Caco-2 (cell line): ENCODE measurements around the gene BZW2. TPM values are rescaled to one million over a fixed set of nuclear protein-coding genes. Genes with fewer than 3 reads are reported as not detected.
A peak's percentile ranks its signal among the peaks of the same experiment; 100 is the strongest.

Experiments used
- BruUV-seq: library from RNA; stranded (reverse); fragments of 400-500 nt; replicated peaks from 2 replicates; lab custom pipeline; 2021; lab: Mats Ljungman, UMichigan
- CTCF ChIA-PET: fragments of 300-600 bp; sonication (Branson Sonifier 250); formaldehyde crosslinking; loops from one replicate; lab custom pipeline; 2022; ENCODE audit warnings: antibody characterized with exemption; lab: Charles Lee
- POLR2A ChIA-PET: fragments of 300-600 bp; sonication (Branson Sonifier 250); formaldehyde crosslinking; loops from one replicate; lab custom pipeline; 2022; ENCODE audit warnings: antibody characterized with exemption; lab: Charles Lee
- DNase-seq, 2 experiments: peaks; one replicate each; pipeline versions ENCODE4 v3.0.0 to v3.0.0-alpha.2; 2020 to 2022
- H3K27me3 ChIP-seq: replicated peaks from 2 replicates; pipeline ENCODE4 v1.6.0; 2011; ENCODE audit warnings: low read length; ENCODE audit not compliant: control insufficient read depth, insufficient read depth
- H3K36me3 ChIP-seq: 2 replicates; pipeline ENCODE4 v1.5.1; 2011; ENCODE audit warnings: low read length; ENCODE audit not compliant: control insufficient read depth, insufficient read depth
- H3K4me1 ChIP-seq: fragments of 250-450 bp; sonication (Bioruptor Pico); 2 replicates; pipeline ENCODE4 v1.5.1; 2020; ENCODE audit warnings: mild to moderate bottlenecking
- H3K4me3 ChIP-seq: 2 replicates; pipeline ENCODE4 v1.5.1; 2011; ENCODE audit warnings: low read depth, mild to moderate bottlenecking, control low read depth, low read length
- H3K9me3 ChIP-seq: fragments of 250-450 bp; sonication (Bioruptor Pico); 2 replicates; pipeline ENCODE4 v1.5.1; 2020; ENCODE audit warnings: mild to moderate bottlenecking, moderate library complexity
- H3K27ac Mint-ChIP-seq: one replicate; pipeline ENCODE4 v1.8.0; 2022; ENCODE audit warnings: mixed read lengths; ENCODE audit not compliant: unreplicated experiment
- H3K27me3 Mint-ChIP-seq: one replicate; pipeline ENCODE4 v1.8.0; 2022; ENCODE audit warnings: mixed read lengths; ENCODE audit not compliant: insufficient read depth, unreplicated experiment
- H3K36me3 Mint-ChIP-seq: one replicate; pipeline ENCODE4 v1.8.0; 2022; ENCODE audit warnings: mild to moderate bottlenecking, mixed read lengths; ENCODE audit not compliant: insufficient read depth, unreplicated experiment
- H3K4me1 Mint-ChIP-seq: one replicate; pipeline ENCODE4 v1.8.0; 2022; ENCODE audit warnings: low read depth, mixed read lengths; ENCODE audit not compliant: unreplicated experiment
- H3K4me3 Mint-ChIP-seq: one replicate; pipeline ENCODE4 v1.8.0; 2022; ENCODE audit warnings: mild to moderate bottlenecking, moderate library complexity, mixed read lengths; ENCODE audit not compliant: unreplicated experiment
- H3K9me3 Mint-ChIP-seq: one replicate; pipeline ENCODE4 v1.8.0; 2022; ENCODE audit warnings: mixed read lengths; ENCODE audit not compliant: unreplicated experiment
- intact Hi-C: fragments of 100-400 bp; cut with micrococcal nuclease; formaldehyde crosslinking; loops from one replicate; pipeline ENCODE4 v1.10.0; 2022; ENCODE audit not compliant: unreplicated experiment
- total RNA-seq: library from RNA; stranded (reverse); gene quantifications from 2 replicates; pipeline ENCODE4 v1.2.3, GENCODE V29; 2022
- TF ChIP-seq, protein P1 (sequence below), 2 experiments: fragments of 200-600 bp in 1 of 2; IDR thresholded peaks; 1 replicate in 1 of 2; 2 replicates in 1 of 2; pipeline versions ENCODE4 v1.5.1 to v1.8.0; 2011 to 2022; ENCODE audit warnings: antibody characterized with exemption in 1 of 2, control low read depth in 1 of 2, inconsistent platforms in 1 of 2, low read depth in 1 of 2, low read length in 1 of 2, mild to moderate bottlenecking in 1 of 2, moderate library complexity in 1 of 2; ENCODE audit not compliant: insufficient read depth in 1 of 2, severe bottlenecking in 1 of 2, unreplicated experiment in 1 of 2

Gene BZW2
- total RNA-seq, 1 experiment from 2014 or later: 148 TPM

DNA sequence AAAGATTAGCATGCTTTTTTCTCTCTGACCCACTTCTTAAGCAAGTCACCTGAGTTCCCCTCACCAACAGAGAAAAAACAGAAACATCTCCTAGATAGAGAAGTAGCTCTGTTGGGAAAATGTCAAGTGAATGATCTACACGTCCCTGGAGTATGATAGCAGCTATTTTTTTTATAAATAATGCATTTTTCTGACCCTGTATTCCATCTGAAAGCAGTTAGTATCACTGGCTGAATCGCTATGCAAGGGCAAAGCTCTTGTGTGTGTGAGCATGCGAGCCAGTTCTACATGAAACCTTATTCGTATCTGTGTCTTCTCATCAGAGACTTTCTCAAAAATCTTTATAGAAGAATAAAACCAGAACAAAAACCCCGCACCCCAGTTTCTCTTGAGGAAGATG lies 8.6 kb upstream of the BZW2 start:
- DNase-seq: no peak
- Mint-ChIP-seq H3K27me3 (no peaks in the 10 kb centered on the region), H3K9me3 (no peaks in the 10 kb centered on the region), H3K36me3 (peaks cover 33% of the 10 kb centered on the region), H3K27ac (no peak overlapping the region), H3K4me3 (no peak overlapping the region), H3K4me1 (peaks cover 27% of the 10 kb centered on the region)
- H3K4me1 ChIP-seq: peaks cover 25% of the 10 kb centered on the region
- BruUV-seq: no TSS peak
- intact Hi-C loops: no loop called here
- H3K36me3 ChIP-seq: no peaks in the 10 kb centered on the region; the same call in 1 of the 2 replicates
- ChIA-PET POLR2A (no interaction called here), CTCF (no interaction called here)
- no peaks in the 10 kb centered on the region for H3K27me3 ChIP-seq
- H3K4me3 ChIP-seq: no peak overlapping the region
- TF ChIP-seq, protein P1, sequence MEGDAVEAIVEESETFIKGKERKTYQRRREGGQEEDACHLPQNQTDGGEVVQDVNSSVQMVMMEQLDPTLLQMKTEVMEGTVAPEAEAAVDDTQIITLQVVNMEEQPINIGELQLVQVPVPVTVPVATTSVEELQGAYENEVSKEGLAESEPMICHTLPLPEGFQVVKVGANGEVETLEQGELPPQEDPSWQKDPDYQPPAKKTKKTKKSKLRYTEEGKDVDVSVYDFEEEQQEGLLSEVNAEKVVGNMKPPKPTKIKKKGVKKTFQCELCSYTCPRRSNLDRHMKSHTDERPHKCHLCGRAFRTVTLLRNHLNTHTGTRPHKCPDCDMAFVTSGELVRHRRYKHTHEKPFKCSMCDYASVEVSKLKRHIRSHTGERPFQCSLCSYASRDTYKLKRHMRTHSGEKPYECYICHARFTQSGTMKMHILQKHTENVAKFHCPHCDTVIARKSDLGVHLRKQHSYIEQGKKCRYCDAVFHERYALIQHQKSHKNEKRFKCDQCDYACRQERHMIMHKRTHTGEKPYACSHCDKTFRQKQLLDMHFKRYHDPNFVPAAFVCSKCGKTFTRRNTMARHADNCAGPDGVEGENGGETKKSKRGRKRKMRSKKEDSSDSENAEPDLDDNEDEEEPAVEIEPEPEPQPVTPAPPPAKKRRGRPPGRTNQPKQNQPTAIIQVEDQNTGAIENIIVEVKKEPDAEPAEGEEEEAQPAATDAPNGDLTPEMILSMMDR (IDR thresholded peaks at IDR 0.05; ENCODE audit: insufficient read depth in 1 of 2, low read depth in 1 of 2, low read length in 1 of 2, severe bottlenecking in 1 of 2, unreplicated experiment in 1 of 2): no peak
- H3K9me3 ChIP-seq: no peaks in the 10 kb centered on the region

DNA sequence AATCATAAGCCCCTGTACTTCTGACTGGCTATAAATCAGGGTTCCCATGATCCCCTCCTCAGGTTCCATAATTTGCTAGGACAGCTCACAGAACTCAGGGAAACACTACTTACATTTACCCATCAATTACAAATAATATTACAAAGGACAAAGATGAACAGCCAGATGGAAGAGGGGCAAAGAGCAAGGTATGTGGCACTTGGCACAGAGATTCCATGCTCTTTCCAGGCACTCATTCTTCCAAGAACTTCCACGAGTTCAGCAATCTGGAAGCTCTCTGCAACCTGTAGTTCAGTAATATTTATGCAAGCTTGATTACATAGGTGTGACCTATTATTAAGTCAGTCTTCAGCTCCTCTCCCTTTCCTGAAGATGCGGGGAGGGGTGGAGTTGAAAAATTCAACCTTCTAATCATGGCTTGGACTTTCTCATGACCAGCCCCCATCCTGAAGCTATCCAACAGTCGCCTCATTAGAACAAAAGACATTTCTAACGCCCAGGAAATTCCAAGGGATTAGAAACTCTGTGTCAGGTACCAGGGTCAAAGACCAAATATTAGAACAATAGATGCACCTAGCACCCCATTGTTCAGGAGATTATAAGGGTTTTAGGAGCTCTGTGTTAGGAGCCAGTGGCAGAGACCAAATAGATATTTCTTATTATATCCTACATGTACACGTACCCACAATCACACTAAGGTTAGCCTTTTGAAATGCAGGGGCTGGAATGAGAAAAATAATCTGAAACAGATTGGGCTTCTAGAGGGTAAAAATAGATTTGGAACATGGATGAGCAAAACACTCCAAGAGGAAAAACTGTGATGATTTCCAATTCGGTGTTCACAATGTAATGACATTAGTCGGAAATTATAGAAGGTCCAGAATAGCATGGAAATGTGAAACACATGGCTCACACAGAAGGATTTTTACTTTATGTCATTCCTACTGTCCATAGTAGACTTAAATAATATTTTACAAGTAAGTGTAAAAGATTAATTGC lies 7.4 kb upstream of the BZW2 start:
- Histone ChIP-seq H3K4me1 (peaks cover 25% of the 10 kb centered on the region), H3K27me3 (no peaks in the 10 kb centered on the region), H3K9me3 (no peaks in the 10 kb centered on the region), H3K36me3 (no peaks in the 10 kb centered on the region; the same call in 1 of the 2 replicates), H3K4me3 (no peak overlapping the region)
- TF ChIP-seq, protein P1 (IDR thresholded peaks at IDR 0.05; ENCODE audit: insufficient read depth in 1 of 2, low read depth in 1 of 2, low read length in 1 of 2, severe bottlenecking in 1 of 2, unreplicated experiment in 1 of 2): no peak
- CTCF ChIA-PET: no interaction called here
- BruUV-seq: no TSS peak
- no peak overlapping the region for H3K4me3 Mint-ChIP-seq
- peaks cover 37% of the 10 kb centered on the region for H3K4me1 Mint-ChIP-seq
- DNase-seq: no peak
- POLR2A ChIA-PET: interaction anchor here (1.3 kb wide), 1 partner anchor 29 kb away, joined by 4 read pairs; no protein-coding TSS in a partner anchor
- no peaks in the 10 kb centered on the region for H3K27me3 Mint-ChIP-seq
- H3K9me3 Mint-ChIP-seq: no peaks in the 10 kb centered on the region
- peak overlapping the region; percentile 25 for H3K27ac Mint-ChIP-seq
- intact Hi-C loops: no loop called here
- H3K36me3 Mint-ChIP-seq: peaks cover 43% of the 10 kb centered on the region

DNA sequence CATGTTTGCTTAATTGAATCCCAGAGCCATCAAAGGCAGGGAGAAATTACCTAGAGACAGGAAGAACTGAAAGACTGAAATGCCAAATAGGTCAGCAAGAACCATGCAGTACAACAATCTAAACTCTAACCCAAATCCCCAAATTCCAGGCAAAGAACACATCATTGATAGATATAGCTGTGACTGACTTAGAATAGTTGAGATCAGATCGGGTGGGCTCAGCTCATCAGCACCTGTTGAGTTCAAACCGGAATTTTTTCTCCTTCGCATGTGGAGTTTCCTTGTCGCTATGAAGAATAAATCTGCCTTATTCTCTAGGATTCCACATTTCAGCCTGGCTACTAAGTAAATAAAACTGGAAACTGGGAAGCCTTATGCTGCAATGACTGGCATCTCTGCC lies 1.8 kb upstream of the BZW2 start:
- ChIA-PET POLR2A (no interaction called here), CTCF (no interaction called here)
- intact Hi-C loops: no loop called here
- H3K27me3 Mint-ChIP-seq: no peaks in the 10 kb centered on the region
- Histone ChIP-seq H3K36me3 (no peaks in the 10 kb centered on the region), H3K27me3 (no peaks in the 10 kb centered on the region), H3K4me1 (peaks cover 21% of the 10 kb centered on the region), H3K9me3 (no peaks in the 10 kb centered on the region), H3K4me3 (peak overlapping the region; percentile 69)
- H3K36me3 Mint-ChIP-seq: peaks cover 43% of the 10 kb centered on the region
- peak overlapping the region; percentile 93 for H3K27ac Mint-ChIP-seq
- DNase-seq: no peak
- peak overlapping the region; percentile 98 for H3K4me3 Mint-ChIP-seq
- TF ChIP-seq, protein P1 (IDR thresholded peaks at IDR 0.05; ENCODE audit: insufficient read depth in 1 of 2, low read depth in 1 of 2, low read length in 1 of 2, severe bottlenecking in 1 of 2, unreplicated experiment in 1 of 2): no peak
- peaks cover 37% of the 10 kb centered on the region for H3K4me1 Mint-ChIP-seq
- no peaks in the 10 kb centered on the region for H3K9me3 Mint-ChIP-seq
- BruUV-seq: no TSS peak
